ENCODE data around the gene IFT88. TPM values are rescaled to one million over a fixed set of nuclear protein-coding genes. Genes with fewer than 3 reads are reported as not detected.

The IFT88 gene
- total RNA-seq, 1 experiment from 2014 or later = 5.2 TPM

- Histone ChIP-seq H2AFZ (ENCODE audit: low read length) (no peak within 1 kb of the TSS), H3K23me2 (ENCODE audit: insufficient read length, low read depth, low read length, poor library complexity, severe bottlenecking) (peaks cover 9% of the 10 kb centered on the region), H4K91ac (ENCODE audit: insufficient read length, low read depth, low read length) (no peak within 1 kb of the TSS), H3K56ac (ENCODE audit: insufficient read length, low read depth, low read length) (no peak within 1 kb of the TSS), H4K8ac (replicated peaks; ENCODE audit: insufficient read length, low read depth, low read length) (no peak within 1 kb of the TSS), H2BK120ac (ENCODE audit: low read depth, low read length, poor library complexity, severe bottlenecking) (no peak within 1 kb of the TSS), H3K27ac (ENCODE audit: insufficient read length, low read depth, low read length) (no peak within 1 kb of the TSS), H2AK5ac (ENCODE audit: insufficient read length, low read length) (no peak within 1 kb of the TSS), H3T11ph (ENCODE audit: low read length) (no peak within 1 kb of the TSS), H3K18ac (ENCODE audit: insufficient read length, low read depth, low read length) (no peak within 1 kb of the TSS), H3K9ac (ENCODE audit: extremely low read depth, insufficient read length, low read length) (no peak within 1 kb of the TSS), H3K27me3 (ENCODE audit: insufficient read depth, low read length) (peaks cover 6% of the 10 kb centered on the region; the same call in 1 of the 2 replicates), H2BK20ac (ENCODE audit: low read depth, low read length, poor library complexity, severe bottlenecking) (no peak within 1 kb of the TSS), H3K23ac (ENCODE audit: insufficient read length, low read depth, low read length) (no peak within 1 kb of the TSS), H3K14ac (ENCODE audit: insufficient read depth, low read length) (no peak within 1 kb of the TSS; the same call in 1 of the 2 replicates), H3K4me1 (ENCODE audit: insufficient read depth, low read length) (no peaks in the 10 kb centered on the region), H3K4me2 (ENCODE audit: insufficient read depth, insufficient read length, low read length) (peak within 1 kb of the TSS; percentile 58), H4K5ac (ENCODE audit: insufficient read length, low read depth, low read length) (no peak within 1 kb of the TSS), H3K9me3 (ENCODE audit: control insufficient read depth, low read depth, low read length) (no peaks in the 10 kb centered on the region), H4K20me1 (ENCODE audit: control insufficient read depth, insufficient read depth, insufficient read length) (no peaks in the 10 kb centered on the region), H3K79me1 (ENCODE audit: insufficient read depth, low read depth, low read length, poor library complexity, severe bottlenecking) (no peaks in the 10 kb centered on the region), H2BK5ac (ENCODE audit: insufficient read length, low read length) (no peak within 1 kb of the TSS), H3K4ac (ENCODE audit: low read depth, low read length) (no peak within 1 kb of the TSS), H2BK12ac (ENCODE audit: insufficient read length, low read depth, low read length) (no peak within 1 kb of the TSS), H3K79me2 (ENCODE audit: insufficient read depth, low read length) (no peaks in the 10 kb centered on the region), H2BK15ac (ENCODE audit: low read depth, low read length) (no peak within 1 kb of the TSS)
- no CpG with 5 or more reads among the region's 94 CpGs for WGBS (ENCODE audit: extremely low coverage, insufficient read length, low lambda C conversion rate)
- TF ChIP-seq, protein P1, sequence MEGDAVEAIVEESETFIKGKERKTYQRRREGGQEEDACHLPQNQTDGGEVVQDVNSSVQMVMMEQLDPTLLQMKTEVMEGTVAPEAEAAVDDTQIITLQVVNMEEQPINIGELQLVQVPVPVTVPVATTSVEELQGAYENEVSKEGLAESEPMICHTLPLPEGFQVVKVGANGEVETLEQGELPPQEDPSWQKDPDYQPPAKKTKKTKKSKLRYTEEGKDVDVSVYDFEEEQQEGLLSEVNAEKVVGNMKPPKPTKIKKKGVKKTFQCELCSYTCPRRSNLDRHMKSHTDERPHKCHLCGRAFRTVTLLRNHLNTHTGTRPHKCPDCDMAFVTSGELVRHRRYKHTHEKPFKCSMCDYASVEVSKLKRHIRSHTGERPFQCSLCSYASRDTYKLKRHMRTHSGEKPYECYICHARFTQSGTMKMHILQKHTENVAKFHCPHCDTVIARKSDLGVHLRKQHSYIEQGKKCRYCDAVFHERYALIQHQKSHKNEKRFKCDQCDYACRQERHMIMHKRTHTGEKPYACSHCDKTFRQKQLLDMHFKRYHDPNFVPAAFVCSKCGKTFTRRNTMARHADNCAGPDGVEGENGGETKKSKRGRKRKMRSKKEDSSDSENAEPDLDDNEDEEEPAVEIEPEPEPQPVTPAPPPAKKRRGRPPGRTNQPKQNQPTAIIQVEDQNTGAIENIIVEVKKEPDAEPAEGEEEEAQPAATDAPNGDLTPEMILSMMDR (conservative IDR thresholded peaks at IDR 0.05) = no peak
- peak within 1 kb of the TSS; percentile 84 to 92 for H3K4me3 Mint-ChIP-seq
- H3K4me1 Mint-ChIP-seq = peaks cover 13% of the 10 kb centered on the region in 2 experiments
- no peaks in the 10 kb centered on the region; a peak in 1 of 7 replicates for H3K36me3 Mint-ChIP-seq (ENCODE audit: insufficient read depth in 1 of 3, low read depth in 3 of 3)
- H3K27me3 Mint-ChIP-seq (ENCODE audit: low read depth) = peaks cover 55% of the 10 kb centered on the region
- no peak within 1 kb of the TSS for H3K27ac Mint-ChIP-seq
- DNase-seq = no peak
- no peaks in the 10 kb centered on the region for H3K9me3 Mint-ChIP-seq
Observed at GRCh38 chr13:20702915-20703779, 136.2 kb downstream of the IFT88 start, which contains the start of gene IL17D. Gene IL17D (plus strand): TSS chr13:20703699. CDS start chr13:20704002, 303 bp downstream.

All from H9 (cell line).